H9 (cell line): ENCODE data around the gene DIP2C. TPM values are rescaled to one million over a fixed set of nuclear protein-coding genes. Genes with fewer than 3 reads are reported as not detected.
A peak's percentile ranks its signal among the peaks of the same experiment; 100 is the strongest.

Experiments used
- DNase-seq: peaks from one replicate; pipeline ENCODE4 v3.0.0-alpha.2; 2017
- H2AFZ ChIP-seq: one replicate; pipeline ENCODE4 v1.6.1; 2013; ENCODE audit warnings: mild to moderate bottlenecking, low read length, control low read depth, moderate library complexity
- H2AK5ac ChIP-seq: 2 replicates; pipeline ENCODE4 v1.6.1; 2013; ENCODE audit warnings: low read length, control low read depth, mixed read lengths; ENCODE audit not compliant: insufficient read length
- H2BK120ac ChIP-seq: one replicate; pipeline ENCODE4 v1.6.1; 2013; ENCODE audit warnings: low read depth, mild to moderate bottlenecking, low read length, control low read depth, inconsistent platforms; ENCODE audit not compliant: poor library complexity, severe bottlenecking
- H2BK12ac ChIP-seq: 2 replicates; pipeline ENCODE4 v1.6.1; 2013; ENCODE audit warnings: low read length, control low read depth, mixed read lengths, low read depth; ENCODE audit not compliant: insufficient read length
- H2BK15ac ChIP-seq: 2 replicates; pipeline ENCODE4 v1.6.1; 2013; ENCODE audit warnings: low read depth, low read length, control low read depth
- H2BK20ac ChIP-seq: one replicate; pipeline ENCODE4 v1.6.1; 2013; ENCODE audit warnings: low read depth, mild to moderate bottlenecking, low read length, control low read depth, inconsistent platforms; ENCODE audit not compliant: poor library complexity, severe bottlenecking
- H2BK5ac ChIP-seq: 2 replicates; pipeline ENCODE4 v1.6.1; 2013; ENCODE audit warnings: low read length, control low read depth, mixed read lengths; ENCODE audit not compliant: insufficient read length
- H3K14ac ChIP-seq: 2 replicates; pipeline ENCODE4 v1.6.1; 2013; ENCODE audit warnings: low read length, control low read depth; ENCODE audit not compliant: insufficient read depth
- H3K18ac ChIP-seq: 2 replicates; pipeline ENCODE4 v1.6.1; 2013; ENCODE audit warnings: low read depth, mild to moderate bottlenecking, mixed read lengths, low read length, control low read depth; ENCODE audit not compliant: insufficient read length
- H3K23ac ChIP-seq: 2 replicates; pipeline ENCODE4 v1.6.1; 2013; ENCODE audit warnings: low read length, control low read depth, mixed read lengths, low read depth; ENCODE audit not compliant: insufficient read length
- H3K23me2 ChIP-seq: 2 replicates; pipeline ENCODE4 v1.6.1; 2013; ENCODE audit warnings: low read depth, mild to moderate bottlenecking, mixed read lengths, low read length, control low read depth; ENCODE audit not compliant: insufficient read length, poor library complexity, severe bottlenecking
- H3K27ac ChIP-seq: 2 replicates; pipeline ENCODE4 v1.5.1; 2013; ENCODE audit warnings: low read length, control low read depth, mixed read lengths, low read depth; ENCODE audit not compliant: insufficient read length
- H3K27me3 ChIP-seq: 2 replicates; pipeline ENCODE4 v1.6.1; 2013; ENCODE audit warnings: low read length, control low read depth, inconsistent platforms; ENCODE audit not compliant: insufficient read depth
- H3K4ac ChIP-seq: 2 replicates; pipeline ENCODE4 v1.6.1; 2013; ENCODE audit warnings: low read depth, mild to moderate bottlenecking, control low read depth, inconsistent platforms, low read length, moderate library complexity
- H3K4me1 ChIP-seq: 2 replicates; pipeline ENCODE4 v1.6.1; 2013; ENCODE audit warnings: low read length, control low read depth, inconsistent platforms; ENCODE audit not compliant: insufficient read depth
- H3K4me2 ChIP-seq: 2 replicates; pipeline ENCODE4 v1.6.1; 2013; ENCODE audit warnings: low read length, control low read depth, mixed read lengths; ENCODE audit not compliant: insufficient read length, insufficient read depth
- H3K56ac ChIP-seq: 2 replicates; pipeline ENCODE4 v1.6.1; 2013; ENCODE audit warnings: low read depth, mild to moderate bottlenecking, mixed read lengths, low read length, control low read depth; ENCODE audit not compliant: insufficient read length
- H3K79me1 ChIP-seq: 2 replicates; pipeline ENCODE4 v1.6.1; 2013; ENCODE audit warnings: low read depth, mild to moderate bottlenecking, moderate library complexity, low read length, control low read depth, inconsistent platforms; ENCODE audit not compliant: insufficient read depth, poor library complexity, severe bottlenecking
- H3K79me2 ChIP-seq: 2 replicates; pipeline ENCODE4 v1.6.1; 2013; ENCODE audit warnings: low read length, control low read depth, inconsistent platforms; ENCODE audit not compliant: insufficient read depth
- H3K9ac ChIP-seq: 2 replicates; pipeline ENCODE4 v1.6.1; 2013; ENCODE audit warnings: low read length, control low read depth, mixed read lengths; ENCODE audit not compliant: insufficient read length; ENCODE audit errors: extremely low read depth
- H3K9me3 ChIP-seq: one replicate; pipeline ENCODE4 v1.6.1; 2013; ENCODE audit warnings: low read depth, low read length, inconsistent platforms; ENCODE audit not compliant: control insufficient read depth
- H3T11ph ChIP-seq: one replicate; pipeline ENCODE4 v1.6.1; 2013; ENCODE audit warnings: mild to moderate bottlenecking, low read length, control low read depth, inconsistent platforms
- H4K20me1 ChIP-seq: one replicate; pipeline ENCODE4 v1.6.1; 2013; ENCODE audit not compliant: control insufficient read depth, insufficient read length, insufficient read depth
- H4K5ac ChIP-seq: 2 replicates; pipeline ENCODE4 v1.6.1; 2013; ENCODE audit warnings: low read depth, mild to moderate bottlenecking, mixed read lengths, low read length, control low read depth; ENCODE audit not compliant: insufficient read length
- H4K8ac ChIP-seq: replicated peaks from 2 replicates; pipeline ENCODE4 v1.6.1; 2013; ENCODE audit warnings: low read length, control low read depth, mixed read lengths, low read depth; ENCODE audit not compliant: insufficient read length
- H4K91ac ChIP-seq: 2 replicates; pipeline ENCODE4 v1.6.1; 2013; ENCODE audit warnings: low read depth, mild to moderate bottlenecking, moderate library complexity, mixed read lengths, low read length, control low read depth; ENCODE audit not compliant: insufficient read length
- H3K27ac Mint-ChIP-seq, 3 experiments: 2 replicates in 2 of 3; 3 replicates in 1 of 3; pipeline ENCODE4 v1.8.0; 2020 to 2021; ENCODE audit warnings: mixed read lengths in 3 of 3, mild to moderate bottlenecking in 1 of 3, moderate library complexity in 1 of 3
- H3K27me3 Mint-ChIP-seq: 2 replicates; pipeline ENCODE4 v1.8.0; 2021; ENCODE audit warnings: low read depth, mild to moderate bottlenecking, moderate library complexity, mixed read lengths
- H3K36me3 Mint-ChIP-seq, 3 experiments: 2 replicates in 2 of 3; 3 replicates in 1 of 3; pipeline ENCODE4 v1.8.0; 2020 to 2021; ENCODE audit warnings: low read depth in 3 of 3, mixed read lengths in 3 of 3; ENCODE audit not compliant: insufficient read depth in 1 of 3
- H3K4me1 Mint-ChIP-seq, 2 experiments: 2 replicates each; pipeline ENCODE4 v1.8.0; 2020; ENCODE audit warnings: mixed read lengths in 2 of 2
- H3K4me3 Mint-ChIP-seq, 2 experiments: 2 replicates in 1 of 2; 3 replicates in 1 of 2; pipeline ENCODE4 v1.8.0; 2020 to 2021; ENCODE audit warnings: mild to moderate bottlenecking in 2 of 2, mixed read lengths in 2 of 2, moderate library complexity in 1 of 2
- H3K9me3 Mint-ChIP-seq, 2 experiments: 2 replicates in 1 of 2; 3 replicates in 1 of 2; pipeline ENCODE4 v1.8.0; 2020; ENCODE audit warnings: mild to moderate bottlenecking in 2 of 2, mixed read lengths in 2 of 2, moderate library complexity in 1 of 2
- WGBS: extraction: QIAGEN DNeasy Blood & Tissue Kit; methylation state at CpG from one replicate; pipeline ENCODE4 v1.1.7; 2013; ENCODE audit warnings: missing lambda C conversion rate, low lambda C conversion rate, mixed read lengths; ENCODE audit not compliant: insufficient read length; ENCODE audit errors: extremely low coverage; 5-methylcytosine and 5-hydroxymethylcytosine counted together
- total RNA-seq: library from RNA; stranded (reverse); gene quantifications from 2 replicates; pipeline ENCODE4 v1.2.1, GENCODE V29; 2021
- TF ChIP-seq, protein P1 (sequence below): fragments of 200-600 bp; sonication (generic); conservative IDR thresholded peaks from 3 replicates; pipeline ENCODE4 v1.8.0; 2021; ENCODE audit warnings: antibody characterized with exemption, mild to moderate bottlenecking

DIP2C gene
- total RNA-seq, 1 experiment from 2014 or later: 7.9 TPM

GRCh38 chr10:369221-369683 lies 320.2 kb downstream of the DIP2C start:
- WGBS: no CpG with 5 or more reads among the region's 18 CpGs
- no peaks in the 10 kb centered on the region for H3K79me1 ChIP-seq
- no peak overlapping the region for H4K91ac ChIP-seq

More at GRCh38 chr10:369221-369683, 320.2 kb downstream of the DIP2C start:
- Histone ChIP-seq H3K56ac (no peak overlapping the region), H3K9me3 (no peaks in the 10 kb centered on the region), H2BK20ac (no peak overlapping the region), H3K27ac (no peak overlapping the region), H2AK5ac (no peak overlapping the region), H3K9ac (no peak overlapping the region), H4K20me1 (no peaks in the 10 kb centered on the region), H2AFZ (no peak overlapping the region), H4K5ac (no peak overlapping the region), H3K23me2 (peaks cover 3% of the 10 kb centered on the region), H4K8ac (peak overlapping the region; percentile 33), H3T11ph (no peak overlapping the region), H2BK12ac (no peak overlapping the region), H3K27me3 (no peaks in the 10 kb centered on the region), H3K23ac (no peak overlapping the region), H2BK5ac (no peak overlapping the region), H3K14ac (peak overlapping the region; percentile 28; the same call in 1 of the 2 replicates), H2BK15ac (no peak overlapping the region), H3K18ac (no peak overlapping the region), H2BK120ac (no peak overlapping the region), H3K79me2 (no peaks in the 10 kb centered on the region), H3K4me2 (no peak overlapping the region), H3K4me1 (no peaks in the 10 kb centered on the region), H3K4ac (no peak overlapping the region)
- no peaks in the 10 kb centered on the region for H3K9me3 Mint-ChIP-seq
- H3K4me3 Mint-ChIP-seq: no peak overlapping the region
- peaks cover 17 to 18% of the 10 kb centered on the region in 2 experiments for H3K4me1 Mint-ChIP-seq
- DNase-seq: no peak
- TF ChIP-seq, protein P1, sequence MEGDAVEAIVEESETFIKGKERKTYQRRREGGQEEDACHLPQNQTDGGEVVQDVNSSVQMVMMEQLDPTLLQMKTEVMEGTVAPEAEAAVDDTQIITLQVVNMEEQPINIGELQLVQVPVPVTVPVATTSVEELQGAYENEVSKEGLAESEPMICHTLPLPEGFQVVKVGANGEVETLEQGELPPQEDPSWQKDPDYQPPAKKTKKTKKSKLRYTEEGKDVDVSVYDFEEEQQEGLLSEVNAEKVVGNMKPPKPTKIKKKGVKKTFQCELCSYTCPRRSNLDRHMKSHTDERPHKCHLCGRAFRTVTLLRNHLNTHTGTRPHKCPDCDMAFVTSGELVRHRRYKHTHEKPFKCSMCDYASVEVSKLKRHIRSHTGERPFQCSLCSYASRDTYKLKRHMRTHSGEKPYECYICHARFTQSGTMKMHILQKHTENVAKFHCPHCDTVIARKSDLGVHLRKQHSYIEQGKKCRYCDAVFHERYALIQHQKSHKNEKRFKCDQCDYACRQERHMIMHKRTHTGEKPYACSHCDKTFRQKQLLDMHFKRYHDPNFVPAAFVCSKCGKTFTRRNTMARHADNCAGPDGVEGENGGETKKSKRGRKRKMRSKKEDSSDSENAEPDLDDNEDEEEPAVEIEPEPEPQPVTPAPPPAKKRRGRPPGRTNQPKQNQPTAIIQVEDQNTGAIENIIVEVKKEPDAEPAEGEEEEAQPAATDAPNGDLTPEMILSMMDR: no peak
- peaks cover 5 to 11% (median 6%) of the 10 kb centered on the region in 3 experiments; a peak in 6 of 7 replicates for H3K36me3 Mint-ChIP-seq
- H3K27me3 Mint-ChIP-seq: no peaks in the 10 kb centered on the region
- no peak overlapping the region for H3K27ac Mint-ChIP-seq
